Measurements from ENCODE around the gene BAHCC1.

GRCh38 chr17:81390029-81390872, 5.0 kb upstream of the BAHCC1 start:
- TF ChIP-seq CTCF (IDR thresholded peaks at IDR 0.05; ENCODE audit: low read depth, low read length) (no peak), EZH2phosphoT487 (IDR thresholded peaks at IDR 0.05; ENCODE audit: low read depth) (no peak)

All from OCI-LY3 (cell line).